Measurements from ENCODE around the gene KRTAP5-5. TPM values are rescaled to one million over a fixed set of nuclear protein-coding genes. Genes with fewer than 3 reads are reported as not detected.

KRTAP5-5 gene
- total and polyA plus RNA-seq, 2 of the 8 experiments (the other 6 are each of a cell fraction or from before 2014, with no cell fraction given), result 0.09 TPM; not detected in 1

GRCh38 chr11:1650034-1650917 lies 20.7 kb downstream of the KRTAP5-5 start:
- no peak overlapping the region for H3K4me2 ChIP-seq (ENCODE audit: insufficient read depth in 1 of 2, low read depth in 2 of 2, low read length in 2 of 2)
- no peak for FAIRE-seq
- no peaks in the 10 kb centered on the region for H3K9me3 ChIP-seq (ENCODE audit: insufficient read depth in 2 of 2, low read depth in 1 of 2, low read length in 1 of 2)
- H3K4me3 ChIP-seq (ENCODE audit: extremely low read depth in 1 of 4, insufficient read depth in 2 of 4, low read depth in 3 of 4, low read length in 4 of 4), result no peak overlapping the region
- H3K4me1 ChIP-seq (replicated peaks in 1 of 4; ENCODE audit: control insufficient read depth in 3 of 4, insufficient read depth in 4 of 4, low read length in 3 of 4), result peaks cover 0 to 6% (median 2%) of the 10 kb centered on the region in 4 experiments; a peak in 3 of 7 replicates
- no peak overlapping the region for H4K8ac ChIP-seq (ENCODE audit: extremely low read depth, insufficient read depth, low read length)
- no peak overlapping the region for H2BK120ac ChIP-seq (replicated peaks; ENCODE audit: low read depth, low read length)
- 82% methylated on average over 15 of the region's 15 CpGs; no CpG with 5 or more reads in 1 of the 2 experiments for WGBS, 2 experiments (ENCODE audit: extremely low coverage in 1 of 2, insufficient coverage in 1 of 2, insufficient read length in 1 of 2, insufficient replicate concordance in 2 of 2, low coverage in 1 of 2, low lambda C conversion rate in 2 of 2, missing lambda C conversion rate in 1 of 2)
- H3K4ac ChIP-seq (replicated peaks; ENCODE audit: insufficient read length, low read depth, low read length), result no peak overlapping the region
- H3K27me3 ChIP-seq (replicated peaks in 1 of 4; ENCODE audit: control insufficient read depth in 3 of 4, extremely low read depth in 1 of 4, insufficient read depth in 3 of 4, low read length in 3 of 4), result peaks cover 0 to 8% (median 6%) of the 10 kb centered on the region in 4 experiments; a peak in 4 of 7 replicates
- no peak overlapping the region for H2BK20ac ChIP-seq (ENCODE audit: low read length)
- no peak overlapping the region for H2BK5ac ChIP-seq (ENCODE audit: low read depth, low read length)
- no peak overlapping the region for H3K27ac ChIP-seq (ENCODE audit: low read depth, low read length)
- H2BK12ac ChIP-seq (ENCODE audit: low read depth, low read length), result 0 out of 2 replicates have a peak overlapping the region, but pooled peaks have one; percentile 43
- no peaks in the 10 kb centered on the region for H4K20me1 ChIP-seq (replicated peaks in 1 of 2; ENCODE audit: control insufficient read depth in 1 of 2, insufficient read depth in 2 of 2, low read length in 2 of 2)
- H3K9ac ChIP-seq (replicated peaks in 1 of 4; ENCODE audit: extremely low read depth in 1 of 4, low read depth in 3 of 4, low read length in 3 of 4), result no peak overlapping the region
- no peak overlapping the region for H3K23ac ChIP-seq (ENCODE audit: insufficient read length)
- no peaks in the 10 kb centered on the region for H3K36me3 ChIP-seq (ENCODE audit: control insufficient read depth in 2 of 4, insufficient read depth in 4 of 4, low read length in 3 of 4)
- no peak overlapping the region; the same call in 1 of the 2 replicates for H2BK15ac ChIP-seq (ENCODE audit: low read length)
- H3K56ac ChIP-seq (replicated peaks; ENCODE audit: insufficient read length, low read depth, low read length), result no peak overlapping the region
- H3K18ac ChIP-seq (ENCODE audit: extremely low read depth, low read length), result no peak overlapping the region
- no peaks in the 10 kb centered on the region for H3K79me2 ChIP-seq (ENCODE audit: control insufficient read depth in 1 of 2, insufficient read depth in 2 of 2, low read length in 2 of 2)
- ChIA-PET POLR2A (ENCODE audit: partially characterized antibody) (no interaction called here), CTCF (ENCODE audit: partially characterized antibody) (interaction anchor here (0.7 to 10.1 kb wide), 12 partner anchors 11 to 626 kb away, joined by 3 to 166 read pairs (median 4); partner anchors contain the start of gene SYT8)
- H2AK5ac ChIP-seq (ENCODE audit: low read depth, low read length), result no peak overlapping the region
- H2AFZ ChIP-seq (ENCODE audit: low read length), result no peak overlapping the region
- H4K5ac ChIP-seq (ENCODE audit: insufficient read length, low read depth, low read length), result no peak overlapping the region
- H3K23me2 ChIP-seq (ENCODE audit: low read depth, low read length), result no peaks in the 10 kb centered on the region
- H3K79me1 ChIP-seq (ENCODE audit: low read depth, low read length), result no peaks in the 10 kb centered on the region
- no peak for DNase-seq (ENCODE audit: low read depth in 1 of 2, low spot score in 2 of 2)
- H3K14ac ChIP-seq (ENCODE audit: insufficient read length), result no peak overlapping the region
- H4K91ac ChIP-seq (replicated peaks; ENCODE audit: insufficient read length, low read length), result no peak overlapping the region
- TF ChIP-seq TAF1 (IDR thresholded peaks at IDR 0.05; ENCODE audit: low read depth, low read length) (no peak), BRCA1 (IDR thresholded peaks at IDR 0.05; ENCODE audit: low read depth, low read length) (no peak), BACH1 (IDR thresholded peaks at IDR 0.05; ENCODE audit: low read length) (no peak), SIRT6 (IDR thresholded peaks at IDR 0.05; ENCODE audit: low read length) (no peak), PHF8 (conservative IDR thresholded peaks at IDR 0.05; ENCODE audit: low read depth, low read length) (no peak), KDM1A (IDR thresholded peaks at IDR 0.05; ENCODE audit: borderline replicate concordance, low read length) (peak; percentile 98), HDAC2 (IDR thresholded peaks at IDR 0.05; ENCODE audit: borderline replicate concordance in 1 of 2, low read depth in 2 of 2, low read length in 2 of 2) (peak in 1 of 2 experiments; percentile 88; a peak in 2 of 4 replicates), E2F6 (IDR thresholded peaks at IDR 0.05) (no peak), ASH2L (IDR thresholded peaks at IDR 0.05; ENCODE audit: low read length) (no peak), EZH2 (IDR thresholded peaks at IDR 0.05; ENCODE audit: low read depth, low read length, severe bottlenecking) (no peak), JUN (IDR thresholded peaks at IDR 0.05; ENCODE audit: low read depth, low read length) (no peak)
